ENCODE data around the gene PAPPA2.

PAPPA2 gene

GRCh38 chr1:176499671-176500070 is 36.7 kb downstream of the PAPPA2 start:
- no peak overlapping the region for H3K27ac ChIP-seq (ENCODE audit: extremely low read depth, low read depth, low read length)
- ChIA-PET POLR2A (no interaction called here), CTCF (interaction anchor here (0.5 kb wide), 1 partner anchor 25 kb away, joined by 3 read pairs; no protein-coding TSS in a partner anchor)
- TF ChIP-seq KLF16 (tag by site-specific recombination; IDR thresholded peaks at IDR 0.05): no peak
- TF ChIP-seq, protein P1, sequence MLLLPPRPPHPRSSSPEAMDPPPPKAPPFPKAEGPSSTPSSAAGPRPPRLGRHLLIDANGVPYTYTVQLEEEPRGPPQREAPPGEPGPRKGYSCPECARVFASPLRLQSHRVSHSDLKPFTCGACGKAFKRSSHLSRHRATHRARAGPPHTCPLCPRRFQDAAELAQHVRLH (tag by site-specific recombination; IDR thresholded peaks at IDR 0.05): no peak
- TF ChIP-seq ZNF354C (tag by site-specific recombination; IDR thresholded peaks at IDR 0.05; ENCODE audit: borderline replicate concordance, low read depth): no peak
- no peak for TF ChIP-seq ZNF830 (tag by site-specific recombination; IDR thresholded peaks at IDR 0.05; ENCODE audit: low read depth)
- no peak for TF ChIP-seq OVOL3 (tag by site-specific recombination; IDR thresholded peaks at IDR 0.05)
- no peak for TF ChIP-seq ZNF600 (tag by site-specific recombination; IDR thresholded peaks at IDR 0.05)
- TF ChIP-seq ZNF510 (tag by site-specific recombination; IDR thresholded peaks at IDR 0.05; ENCODE audit: insufficient replicate concordance): no peak
- TF ChIP-seq ZBTB21 (tag by site-specific recombination; IDR thresholded peaks at IDR 0.05): no peak
- no peak for TF ChIP-seq ZNF202 (tag by site-specific recombination; IDR thresholded peaks at IDR 0.05; ENCODE audit: borderline replicate concordance)
- no peaks in the 10 kb centered on the region for H3K4me1 ChIP-seq (ENCODE audit: control insufficient read depth, insufficient read depth, low read length)
- H3K36me3 ChIP-seq (ENCODE audit: control insufficient read depth in 2 of 2, insufficient read depth in 1 of 2, low read length in 2 of 2): no peaks in the 10 kb centered on the region
- H3K9me3 ChIP-seq (ENCODE audit: control insufficient read depth, insufficient read depth, low read depth, low read length): no peaks in the 10 kb centered on the region
- no peak overlapping the region for H3K4me3 ChIP-seq (ENCODE audit: low read depth, low read length)

DNA sequence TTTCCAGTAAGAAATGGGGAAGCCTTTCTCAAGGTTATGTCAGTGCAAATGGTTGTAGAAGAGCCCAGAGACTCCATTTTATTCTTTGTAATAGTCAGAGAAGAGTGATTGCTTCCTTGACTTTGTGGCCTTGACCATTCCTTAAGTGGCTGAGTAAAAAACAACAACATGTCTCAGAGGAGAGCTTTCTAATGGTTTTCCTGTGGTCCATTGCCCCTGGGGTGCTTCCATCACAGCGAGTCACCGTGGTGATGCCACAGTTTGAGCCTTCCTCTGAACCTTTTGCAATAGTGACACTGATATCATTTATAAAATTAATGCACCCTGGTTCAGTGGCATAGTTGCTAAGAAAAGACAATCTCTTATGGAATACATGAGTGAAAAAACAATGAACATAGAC is 38.6 kb downstream of the PAPPA2 start:
- Histone ChIP-seq H3K9me3 (ENCODE audit: control insufficient read depth, insufficient read depth, low read depth, low read length) (no peaks in the 10 kb centered on the region), H3K4me3 (ENCODE audit: low read depth, low read length) (no peak overlapping the region), H3K36me3 (ENCODE audit: control insufficient read depth in 2 of 2, insufficient read depth in 1 of 2, low read length in 2 of 2) (no peaks in the 10 kb centered on the region), H3K27ac (ENCODE audit: extremely low read depth, low read depth, low read length) (no peak overlapping the region), H3K4me1 (ENCODE audit: control insufficient read depth, insufficient read depth, low read length) (no peaks in the 10 kb centered on the region)
- ChIA-PET CTCF (interaction anchor here (0.6 kb wide), 1 partner anchor 379 kb away, joined by 3 read pairs; no protein-coding TSS in a partner anchor), POLR2A (no interaction called here)
- TF ChIP-seq ZFP3 (tag by site-specific recombination; IDR thresholded peaks at IDR 0.05; ENCODE audit: low read depth): no peak
- no peak for TF ChIP-seq ZNF175 (tag by site-specific recombination; IDR thresholded peaks at IDR 0.05)
- no peak for TF ChIP-seq ZNF76 (tag by site-specific recombination; IDR thresholded peaks at IDR 0.05; ENCODE audit: borderline replicate concordance, low read depth)
- TF ChIP-seq ZBTB20 (tag by site-specific recombination; IDR thresholded peaks at IDR 0.05): no peak

DNA sequence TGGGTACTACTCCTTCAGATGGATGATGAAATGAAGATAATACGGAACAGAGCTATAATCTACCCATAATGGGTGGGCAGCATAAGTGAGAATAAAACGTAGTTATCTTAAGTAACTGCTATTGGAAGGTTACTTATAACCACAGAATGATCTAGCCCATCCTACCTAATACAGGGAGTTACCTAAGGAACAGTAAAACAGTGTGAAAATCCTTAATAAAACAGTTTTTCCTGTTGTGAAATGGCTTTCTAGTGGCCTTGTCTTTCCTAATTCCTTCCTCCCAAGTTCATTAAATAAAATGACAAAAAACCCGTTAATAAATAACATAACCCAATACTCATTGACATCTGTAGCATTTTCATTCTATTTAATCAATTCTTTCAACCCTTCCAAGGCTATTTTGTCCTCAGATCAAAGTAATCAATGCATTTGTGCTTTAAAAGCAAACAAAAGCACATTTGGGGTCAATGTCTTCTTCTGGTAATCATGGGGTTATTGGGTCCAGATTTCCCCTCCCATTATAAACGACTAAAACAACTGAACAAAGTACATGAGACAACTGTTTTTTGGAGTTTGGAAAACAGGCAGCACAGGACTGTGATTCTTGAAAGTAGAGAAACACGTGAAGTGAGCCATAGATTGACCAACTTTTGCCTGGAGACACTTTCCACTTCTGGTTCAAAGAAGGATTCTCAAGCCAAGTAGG is 42.0 kb downstream of the PAPPA2 start:
- Histone ChIP-seq H3K36me3 (ENCODE audit: control insufficient read depth in 2 of 2, insufficient read depth in 1 of 2, low read length in 2 of 2) (no peaks in the 10 kb centered on the region), H3K4me1 (ENCODE audit: control insufficient read depth, insufficient read depth, low read length) (no peaks in the 10 kb centered on the region), H3K27ac (ENCODE audit: extremely low read depth, low read depth, low read length) (no peak overlapping the region), H3K9me3 (ENCODE audit: control insufficient read depth, insufficient read depth, low read depth, low read length) (no peaks in the 10 kb centered on the region), H3K4me3 (ENCODE audit: low read depth, low read length) (no peak overlapping the region)
- CTCF ChIA-PET: no interaction called here
- POLR2A ChIA-PET: no interaction called here
- TF ChIP-seq INSM2 (tag by site-specific recombination; IDR thresholded peaks at IDR 0.05) (no peak), ZNF777 (tag by site-specific recombination; IDR thresholded peaks at IDR 0.05; ENCODE audit: borderline replicate concordance) (no peak), ZNF155 (tag by site-specific recombination; IDR thresholded peaks at IDR 0.05) (no peak), OVOL3 (tag by site-specific recombination; IDR thresholded peaks at IDR 0.05) (no peak), ZSCAN30 (tag by site-specific recombination; IDR thresholded peaks at IDR 0.05) (no peak)
